NCI-H446 (cell line): ENCODE measurements around the gene HTRA3.

Experiments
- DNase-seq, 2 experiments: peaks; one replicate each; lab custom pipeline; 2025; lab: John Stamatoyannopoulos, UW

HTRA3 gene

GRCh38 chr4:8308856-8309771 lies 39.6 kb downstream of the HTRA3 start:
- no peak for DNase-seq

DNA sequence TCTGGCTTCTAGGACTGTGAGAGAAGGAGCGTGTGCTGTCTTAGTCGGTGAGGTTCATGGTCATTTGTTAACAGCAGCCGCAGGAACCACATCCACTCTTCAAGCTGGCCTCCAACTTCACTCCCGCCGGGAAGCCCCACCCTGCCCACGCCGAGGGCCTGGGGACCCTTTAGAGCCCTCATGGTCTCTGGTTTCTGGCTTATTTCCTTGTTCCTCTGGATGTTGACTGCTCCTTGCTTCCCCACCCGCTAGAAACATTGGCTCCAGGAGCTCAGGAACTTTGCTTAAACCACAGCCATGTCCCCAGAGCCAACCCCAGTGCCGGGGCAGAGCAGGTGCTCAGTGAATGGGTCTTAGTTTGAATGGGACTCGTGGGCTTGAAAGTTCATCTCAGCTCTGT lies 40.8 kb downstream of the HTRA3 start:
- DNase-seq: no peak

GRCh38 chr4:8311101-8312068 lies 41.8 kb downstream of the HTRA3 start:
- no peak for DNase-seq

DNA sequence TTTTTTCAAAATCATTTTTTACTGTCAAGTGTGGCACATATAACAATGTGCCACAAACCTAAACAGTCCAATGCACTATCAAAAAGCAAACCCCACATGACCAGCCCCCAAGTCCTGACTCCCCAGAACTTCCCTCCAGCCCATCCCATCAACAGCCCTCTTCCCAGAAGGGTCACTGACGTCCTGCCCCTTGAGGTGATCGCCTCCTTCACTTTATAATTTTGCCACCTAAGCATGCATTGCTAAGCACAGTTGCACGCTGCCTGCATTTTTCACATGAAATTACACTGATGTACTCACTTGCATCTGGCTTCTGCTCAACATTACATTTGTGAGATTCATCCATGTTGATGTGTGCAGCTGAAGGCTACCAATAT lies 42.5 kb downstream of the HTRA3 start:
- DNase-seq: no peak

DNA sequence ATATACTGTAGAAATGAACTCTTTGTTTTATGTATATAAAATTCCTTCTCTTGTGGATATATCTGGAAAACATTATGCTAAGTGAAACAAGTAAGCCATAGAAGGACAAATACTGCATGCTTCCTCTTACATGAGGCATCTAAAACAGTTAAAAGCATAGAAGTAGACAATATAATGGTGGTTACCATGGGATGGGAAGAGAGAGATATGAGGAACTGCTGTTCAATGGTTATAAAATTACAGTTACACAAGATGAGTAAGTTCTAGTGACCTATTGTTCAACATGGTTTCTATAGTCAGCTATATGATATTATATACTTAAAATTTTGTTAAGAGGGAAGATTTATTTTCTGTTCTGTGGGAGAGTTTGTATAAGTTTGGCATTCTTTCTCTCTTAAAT lies 43.4 kb downstream of the HTRA3 start:
- no peak for DNase-seq

GRCh38 chr4:8314691-8315255 lies 45.2 kb downstream of the HTRA3 start:
- no peak for DNase-seq

DNA sequence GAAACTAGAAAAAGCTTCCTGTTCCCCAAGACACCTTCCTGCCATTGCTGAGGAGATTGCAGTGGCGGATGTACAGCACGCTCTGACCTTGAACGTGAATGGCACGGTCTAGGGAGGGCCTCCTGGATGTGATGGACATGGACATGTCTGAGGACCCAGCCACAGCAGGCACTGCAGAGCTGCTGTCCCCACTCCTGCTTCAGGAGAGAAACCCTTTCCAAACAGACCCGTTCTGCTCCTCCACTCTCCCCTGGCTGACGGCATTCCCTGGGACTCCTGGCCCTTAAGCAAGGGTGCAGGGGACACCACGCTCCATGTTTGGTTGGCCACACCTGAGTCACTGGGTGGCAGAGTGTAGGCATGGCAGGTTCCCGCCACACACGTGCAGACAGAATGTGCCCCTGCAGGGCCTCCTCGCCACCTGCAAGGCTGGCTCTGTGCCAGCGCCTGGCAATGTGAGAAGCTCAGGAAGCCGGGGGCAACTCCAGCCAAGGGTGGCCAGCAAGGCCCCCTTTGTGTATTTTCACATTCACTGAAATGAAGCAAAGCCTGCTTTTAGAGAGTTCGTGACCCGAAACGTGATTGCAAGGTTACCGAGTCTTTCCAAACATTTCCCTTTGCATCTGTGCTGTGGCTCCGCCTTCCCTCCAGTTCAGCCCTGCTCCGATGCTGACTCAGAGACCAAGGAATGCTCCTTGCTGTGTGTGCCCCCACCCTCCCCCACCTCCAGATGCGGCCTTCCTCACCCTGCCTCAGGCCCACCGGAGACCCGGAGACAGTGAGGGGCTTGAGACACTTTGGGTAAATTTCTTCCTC lies 46.1 kb downstream of the HTRA3 start:
- DNase-seq: peak in 1 of 2 experiments; percentile 35

DNA sequence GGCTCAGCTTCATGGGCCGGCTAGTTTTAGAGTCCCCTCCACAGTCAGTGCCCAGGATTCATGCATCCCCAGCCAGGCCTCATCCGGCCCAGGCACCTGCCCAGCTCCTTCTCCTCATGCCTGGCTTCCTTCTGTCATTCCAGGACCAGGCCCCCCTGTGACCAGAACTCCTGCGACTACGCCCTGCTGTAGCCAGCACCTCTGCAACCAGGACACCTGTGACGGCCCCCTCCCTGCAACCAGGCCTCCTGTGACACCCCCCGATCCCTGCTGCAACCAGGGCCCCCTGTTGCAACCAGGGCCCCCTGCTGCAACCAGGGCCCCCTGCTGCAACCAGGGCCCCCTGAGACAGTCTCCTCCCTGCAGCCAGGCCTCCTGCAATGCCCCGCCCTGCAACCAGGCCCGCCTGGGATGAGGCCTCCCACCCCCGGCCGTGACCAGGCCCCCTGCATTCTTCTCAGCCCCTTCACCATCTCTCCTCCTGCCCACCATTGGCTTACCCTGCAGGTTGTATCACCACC lies 46.8 kb downstream of the HTRA3 start:
- no peak for DNase-seq

GRCh38 chr4:8316911-8317351 lies 47.4 kb downstream of the HTRA3 start:
- DNase-seq: no peak

GRCh38 chr4:8317474-8317873 lies 47.9 kb downstream of the HTRA3 start:
- no peak for DNase-seq

GRCh38 chr4:8318509-8318908 lies 49.0 kb downstream of the HTRA3 start:
- no peak for DNase-seq

DNA sequence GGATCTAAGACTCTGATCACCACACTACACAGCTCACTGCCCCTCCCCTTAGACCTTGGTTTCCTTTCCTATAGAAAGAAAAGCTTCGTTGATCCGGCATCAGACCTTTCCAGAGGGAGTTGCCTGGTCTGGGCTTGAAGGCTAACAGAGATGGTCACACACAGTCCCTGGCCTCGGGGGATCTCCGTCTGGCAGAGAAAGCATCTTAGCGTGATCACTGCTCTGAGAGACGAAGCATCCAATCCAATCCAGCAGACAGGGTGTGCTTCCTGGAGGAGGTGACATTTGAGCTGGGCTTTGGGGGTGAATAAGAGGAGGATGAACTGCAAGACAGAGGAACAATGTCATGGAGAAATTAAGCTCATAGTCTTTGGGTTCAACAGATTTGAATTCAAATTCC lies 49.5 kb downstream of the HTRA3 start:
- no peak for DNase-seq

DNA sequence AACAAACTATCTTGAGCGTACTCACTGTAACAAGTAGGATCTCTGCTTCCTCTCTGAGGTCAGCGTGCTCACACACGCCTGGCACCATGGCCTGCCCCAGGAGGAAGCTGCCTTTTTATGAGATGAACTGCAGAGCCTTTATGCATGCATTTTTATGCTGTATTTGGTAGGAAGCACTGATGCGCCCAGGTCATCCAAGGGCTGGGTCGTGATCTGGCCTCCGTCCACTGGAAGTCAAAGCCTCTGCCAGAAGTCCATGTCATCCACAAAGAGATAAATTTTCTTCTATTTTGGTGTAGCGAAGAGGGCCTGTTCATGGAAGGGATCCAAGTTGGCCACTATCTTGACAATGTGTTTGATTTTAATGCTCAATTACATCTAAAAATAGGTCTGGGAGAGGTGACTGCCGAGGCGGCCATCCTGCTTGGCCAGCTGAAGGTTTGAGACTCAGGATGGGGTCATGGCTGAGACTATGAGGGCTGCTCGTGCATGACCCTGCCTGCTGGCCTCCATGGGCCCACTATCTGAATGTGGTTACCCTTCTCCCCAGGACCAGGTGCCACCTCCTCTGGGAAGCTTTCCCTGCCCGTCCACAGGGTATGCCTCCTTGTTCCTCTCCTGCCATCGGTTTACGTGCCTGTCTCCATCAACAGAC lies 50.3 kb downstream of the HTRA3 start:
- no peak for DNase-seq

GRCh38 chr4:8320386-8320750 lies 50.8 kb downstream of the HTRA3 start:
- no peak for DNase-seq

- no peak for DNase-seq
Observed at GRCh38 chr4:8321220-8321619, 51.7 kb downstream of the HTRA3 start.

GRCh38 chr4:8321771-8322170 lies 52.2 kb downstream of the HTRA3 start:
- no peak for DNase-seq

- DNase-seq: no peak
Observed at GRCh38 chr4:8322794-8323704, 53.5 kb downstream of the HTRA3 start.

DNA sequence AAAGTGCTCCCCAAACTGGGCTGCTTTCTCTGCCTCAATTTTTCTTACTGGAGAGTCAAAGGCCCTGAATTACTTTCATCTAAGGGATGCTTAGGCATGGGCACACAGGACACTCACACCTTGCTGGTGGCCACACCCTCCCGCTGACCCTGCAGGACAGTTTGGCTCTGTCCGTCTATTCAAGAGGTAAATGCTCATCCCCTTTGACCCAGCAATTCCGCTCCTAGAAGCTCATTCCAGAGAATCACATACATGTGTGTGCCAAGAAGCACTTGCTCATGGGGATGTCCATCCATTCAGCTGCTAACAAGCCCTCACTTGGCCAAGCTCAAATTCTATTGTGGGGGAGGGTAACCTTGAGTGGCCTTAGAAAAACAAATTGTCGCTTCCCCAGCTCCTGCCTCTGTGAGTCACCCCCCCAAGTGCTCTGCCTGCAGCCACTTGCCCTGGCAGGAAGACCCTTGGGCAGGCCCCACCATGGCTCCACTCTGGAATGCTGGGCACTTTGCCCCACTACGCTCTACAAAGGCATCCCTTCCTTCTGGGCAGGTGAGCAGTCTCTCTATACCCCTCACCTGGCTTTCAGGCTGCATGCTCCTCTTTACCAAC lies 54.5 kb downstream of the HTRA3 start:
- no peak for DNase-seq

GRCh38 chr4:8324640-8325239 lies 55.2 kb downstream of the HTRA3 start:
- no peak for DNase-seq
